Measurements from ENCODE around the gene TSPAN14. TPM values are rescaled to one million over a fixed set of nuclear protein-coding genes. Genes with fewer than 3 reads are reported as not detected.

The TSPAN14 gene
- total and polyA plus RNA-seq, 10 of the 15 experiments (the other 5 are each of a cell fraction or from before 2014, with no cell fraction given), result 2.5 to 31.7 (median 17.9) TPM

GRCh38 chr10:80451132-80451531 is 3.0 kb upstream of the TSPAN14 start:
- no peaks in the 10 kb centered on the region for H4K20me1 ChIP-seq (ENCODE audit: control insufficient read depth, insufficient read depth)
- no peak for ATAC-seq
- RAD21 ChIA-PET (ENCODE audit: unreplicated experiment), result interaction anchor here (5.6 to 12.4 kb wide), 2 partner anchors 10 to 53 kb away, joined by 53 to 432 read pairs; no protein-coding TSS in a partner anchor
- no TSS peak for BruUV-seq (replicated peaks)
- H3K27me3 ChIP-seq (replicated peaks in 1 of 2; ENCODE audit: control insufficient read depth in 2 of 2, insufficient read depth in 2 of 2, low read length in 1 of 2), result no peaks in the 10 kb centered on the region
- SMC1A ChIA-PET (ENCODE audit: uncharacterized antibody, unreplicated experiment), result interaction anchor here (1.0 to 36.0 kb wide), 5 partner anchors 13 to 1211 kb away, joined by 3 to 1038 read pairs (median 25); no protein-coding TSS in a partner anchor
- no peak overlapping the region for H3K27ac ChIP-seq (ENCODE audit: control insufficient read depth, insufficient read depth)
- H3K4me3 ChIP-seq, result no peak overlapping the region
- H3K36me3 ChIP-seq (ENCODE audit: control insufficient read depth in 2 of 2, insufficient read depth in 2 of 2, low read length in 1 of 2), result no peaks in the 10 kb centered on the region
- FAIRE-seq, result no peak
- H3K9ac ChIP-seq (ENCODE audit: control insufficient read depth, insufficient read depth, low read length), result no peak overlapping the region
- WGBS (ENCODE audit: insufficient coverage, insufficient replicate concordance, low lambda C conversion rate, missing lambda C conversion rate), result 100% methylated on average over 1 of the region's 1 CpG
- intact Hi-C loops (cut with micrococcal nuclease; ENCODE audit: unreplicated experiment), result loop anchor here (10.0 kb wide), 1 partner anchor 654 kb away; no protein-coding TSS in a partner anchor
- in situ Hi-C loops (cut with MboI), result no loop called here
- peaks cover 14% of the 10 kb centered on the region for H3K79me2 ChIP-seq (ENCODE audit: control insufficient read depth, insufficient read depth, low read length)
- no peak overlapping the region for H2AFZ ChIP-seq (ENCODE audit: control insufficient read depth, low read depth, low read length)
- H3K4me2 ChIP-seq (ENCODE audit: control insufficient read depth, insufficient read depth), result no peak overlapping the region
- CTCF ChIA-PET, result interaction anchor here (1.4 to 21.3 kb wide), 2 partner anchors 8 to 55 kb away, joined by 3 to 852 read pairs; no protein-coding TSS in a partner anchor
- no peak for DNase-seq (ENCODE audit: low read depth, low spot score)
- H3K9me3 ChIP-seq (replicated peaks; ENCODE audit: control insufficient read depth, insufficient read depth, low read length), result peaks cover 3% of the 10 kb centered on the region; the same call in 1 of the 3 replicates
- peaks cover 24% of the 10 kb centered on the region for H3K4me1 ChIP-seq (ENCODE audit: control insufficient read depth, insufficient read depth, low read length)
- POLR2A ChIA-PET, result interaction anchor here (3.1 kb wide), 1 partner anchor 53 kb away, joined by 29 read pairs; no protein-coding TSS in a partner anchor
- TF ChIP-seq ZNF687 (IDR thresholded peaks at IDR 0.05) (no peak), SREBF1 (IDR thresholded peaks at IDR 0.05; ENCODE audit: low read length) (no peak), TAF1 (IDR thresholded peaks at IDR 0.05; ENCODE audit: borderline replicate concordance, low read depth, low read length) (no peak), BHLHE40 (IDR thresholded peaks at IDR 0.05; ENCODE audit: borderline replicate concordance in 1 of 2, low read depth in 2 of 2, low read length in 1 of 2) (no peak), CBX3 (IDR thresholded peaks at IDR 0.05; ENCODE audit: borderline replicate concordance, low read depth) (no peak), ZNF217 (IDR thresholded peaks at IDR 0.05) (no peak), IKZF2 (IDR thresholded peaks at IDR 0.05) (no peak), NR2C1 (IDR thresholded peaks at IDR 0.05) (no peak), NBN (IDR thresholded peaks at IDR 0.05) (no peak), RAD21 (IDR thresholded peaks at IDR 0.05; ENCODE audit: insufficient read depth, low read depth, low read length) (no peak), ZNF207 (IDR thresholded peaks at IDR 0.05; ENCODE audit: borderline replicate concordance) (no peak), BMI1 (IDR thresholded peaks at IDR 0.05; ENCODE audit: borderline replicate concordance) (no peak), SPI1 (IDR thresholded peaks at IDR 0.05; ENCODE audit: borderline replicate concordance, insufficient read depth, low read depth, low read length) (no peak), BCLAF1 (IDR thresholded peaks at IDR 0.05) (no peak), ZBTB4 (CRISPR knock-in tag; IDR thresholded peaks at IDR 0.05) (no peak)
